DOHH2 (cell line): ENCODE data around the gene TP53I11.

Experiments used
- CTCF ChIP-seq: fragments of 200-600 bp; sonication (generic); IDR thresholded peaks from one replicate; pipeline ENCODE4 v1.5.1; 2014; ENCODE audit warnings: antibody characterized with exemption, mild to moderate bottlenecking, low read depth, low read length; ENCODE audit not compliant: poor library complexity, severe bottlenecking
- EZH2phosphoT487 ChIP-seq: fragments of 200-600 bp; sonication (generic); IDR thresholded peaks from 2 replicates; pipeline ENCODE4 v1.6.1; 2017; ENCODE audit warnings: borderline replicate concordance, mild to moderate bottlenecking, antibody characterized with exemption, low read length, moderate library complexity, mixed read lengths

GRCh38 chr11:44977493-44977984 is 26.9 kb upstream of the TP53I11 start:
- peak; percentile 38 for TF ChIP-seq CTCF
- no peak for TF ChIP-seq EZH2phosphoT487
